GM10248 (cell line): ENCODE data around the gene ACTG1.

Source experiments
- CTCF ChIA-PET: fragments of 300-600 bp; sonication (Branson Sonifier 250); formaldehyde crosslinking; extraction: SDS; loops from one replicate; lab custom pipeline; 2021; ENCODE audit warnings: antibody characterized with exemption; lab: Yijun Ruan, JAX
- POLR2A ChIA-PET: fragments of 350-650 bp; sonication (Branson Sonifier 250); formaldehyde crosslinking; extraction: SDS; loops from one replicate; lab custom pipeline; 2020; ENCODE audit warnings: antibody characterized with exemption; lab: Yijun Ruan, JAX
- DNase-seq: peaks from one replicate; pipeline ENCODE4 v3.0.0; 2012; ENCODE audit errors: extremely low spot score
- TF ChIP-seq, protein P1 (sequence below): IDR thresholded peaks from 2 replicates; pipeline ENCODE4 v1.5.1; 2012; ENCODE audit warnings: mild to moderate bottlenecking, low read depth; ENCODE audit errors: extremely low read depth, missing control alignments, control extremely low read depth

ACTG1 gene

DNA sequence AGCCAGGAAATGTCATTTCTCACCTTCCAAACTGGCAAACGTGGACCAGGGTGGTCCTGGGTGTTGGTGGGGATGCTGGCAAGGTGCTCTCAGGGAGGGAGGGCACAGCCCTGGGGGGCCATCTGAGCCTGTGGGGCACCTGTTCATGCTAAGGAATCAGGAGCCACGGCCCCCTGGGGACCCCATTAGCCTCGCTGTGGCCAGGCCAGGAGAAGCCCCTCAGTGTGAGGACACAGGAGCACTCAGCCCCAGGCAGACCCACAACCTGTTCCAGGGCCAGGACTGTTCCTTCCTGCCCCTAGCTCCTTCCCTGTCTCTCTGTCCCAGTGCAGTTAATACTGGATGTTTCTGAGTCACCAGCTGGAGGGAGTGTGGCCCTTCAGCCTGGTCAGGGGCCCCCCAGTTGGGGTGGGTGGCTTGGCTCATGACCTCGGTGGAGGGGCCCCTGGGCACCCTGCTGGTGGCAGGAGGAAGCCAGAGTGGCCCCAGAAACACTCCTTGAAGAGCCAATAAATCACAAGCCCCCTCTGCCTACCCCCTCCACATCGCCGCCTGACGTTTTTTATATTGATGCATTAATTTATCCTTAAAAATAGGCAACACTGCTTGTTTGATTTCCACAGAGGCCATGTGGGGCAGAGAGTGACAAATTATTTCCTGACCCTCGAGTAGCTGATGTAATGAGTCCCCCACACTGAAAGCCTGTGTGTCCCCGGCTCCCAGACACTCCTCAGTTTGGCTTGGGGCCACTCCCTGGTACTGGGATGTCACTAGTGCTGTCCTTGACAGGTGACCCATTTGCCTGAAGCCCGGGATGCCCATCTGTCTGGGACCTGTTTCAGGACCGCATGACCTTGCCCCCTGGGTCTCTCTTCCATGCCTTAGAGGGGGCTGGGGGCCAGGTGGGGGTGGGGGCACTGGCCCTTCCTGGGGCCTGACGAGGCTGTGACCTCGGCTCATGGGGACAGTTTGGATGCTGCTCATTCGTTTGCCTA, 22.3 kb downstream of the ACTG1 start:
- POLR2A ChIA-PET, result interaction anchor here (1.0 to 1.4 kb wide), 2 partner anchors 19 to 22 kb away, joined by 3 to 7 read pairs; partner anchors contain the start of gene ACTG1
- TF ChIP-seq, protein P1, sequence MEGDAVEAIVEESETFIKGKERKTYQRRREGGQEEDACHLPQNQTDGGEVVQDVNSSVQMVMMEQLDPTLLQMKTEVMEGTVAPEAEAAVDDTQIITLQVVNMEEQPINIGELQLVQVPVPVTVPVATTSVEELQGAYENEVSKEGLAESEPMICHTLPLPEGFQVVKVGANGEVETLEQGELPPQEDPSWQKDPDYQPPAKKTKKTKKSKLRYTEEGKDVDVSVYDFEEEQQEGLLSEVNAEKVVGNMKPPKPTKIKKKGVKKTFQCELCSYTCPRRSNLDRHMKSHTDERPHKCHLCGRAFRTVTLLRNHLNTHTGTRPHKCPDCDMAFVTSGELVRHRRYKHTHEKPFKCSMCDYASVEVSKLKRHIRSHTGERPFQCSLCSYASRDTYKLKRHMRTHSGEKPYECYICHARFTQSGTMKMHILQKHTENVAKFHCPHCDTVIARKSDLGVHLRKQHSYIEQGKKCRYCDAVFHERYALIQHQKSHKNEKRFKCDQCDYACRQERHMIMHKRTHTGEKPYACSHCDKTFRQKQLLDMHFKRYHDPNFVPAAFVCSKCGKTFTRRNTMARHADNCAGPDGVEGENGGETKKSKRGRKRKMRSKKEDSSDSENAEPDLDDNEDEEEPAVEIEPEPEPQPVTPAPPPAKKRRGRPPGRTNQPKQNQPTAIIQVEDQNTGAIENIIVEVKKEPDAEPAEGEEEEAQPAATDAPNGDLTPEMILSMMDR, result no peak
- CTCF ChIA-PET, result interaction anchor here (0.9 kb wide), 1 partner anchor 237 kb away, joined by 3 read pairs; no protein-coding TSS in a partner anchor
- no peak for DNase-seq

DNA sequence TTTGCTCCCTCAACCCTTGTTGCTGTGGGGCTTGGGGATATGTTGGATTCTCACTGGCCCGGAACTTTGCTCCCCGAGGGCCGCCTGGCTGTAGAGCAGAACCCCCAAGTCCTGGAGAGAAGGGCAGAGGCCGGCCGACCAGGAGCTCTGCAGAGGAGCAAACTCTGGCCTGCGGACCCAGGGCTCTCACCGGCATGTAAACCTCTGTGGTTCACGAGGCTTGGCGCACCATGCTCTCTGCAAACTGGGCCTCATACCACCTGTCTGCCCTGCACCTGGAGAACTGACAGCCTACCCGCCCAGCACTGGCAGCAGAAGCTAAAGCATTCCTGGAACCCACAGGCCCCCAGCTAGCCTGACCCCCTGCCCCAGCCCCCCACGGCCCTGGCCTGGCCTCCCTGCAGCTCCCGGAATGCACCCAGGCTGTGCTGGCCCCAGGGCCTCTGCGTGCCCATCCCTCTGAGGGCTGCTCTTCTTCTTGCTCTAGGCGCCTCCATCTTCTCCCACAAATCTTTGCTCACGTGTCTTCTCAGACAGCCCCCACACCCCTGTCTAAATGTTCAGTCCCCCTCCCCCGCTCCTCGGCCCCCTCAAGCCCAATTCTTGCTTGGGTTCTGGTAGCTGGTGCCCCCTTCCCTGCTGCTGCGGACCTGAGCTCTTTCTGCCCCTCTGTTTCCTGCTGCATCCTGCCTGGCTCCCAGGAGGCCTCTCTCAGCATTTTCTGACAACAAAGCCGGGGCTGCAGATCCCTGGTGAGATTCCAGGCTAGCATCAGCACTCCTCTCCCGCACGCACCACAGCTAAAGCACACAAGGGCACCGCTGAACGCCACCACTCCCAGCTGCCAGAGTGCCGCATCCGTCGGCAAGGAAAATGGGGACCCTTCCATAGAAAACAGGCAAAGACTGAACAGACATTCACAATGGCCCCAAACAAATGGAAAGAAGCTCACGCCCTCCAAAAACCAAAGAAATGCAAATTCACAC, 23.3 kb downstream of the ACTG1 start:
- ChIA-PET POLR2A (interaction anchor here (1.0 to 1.4 kb wide), 2 partner anchors 20 to 23 kb away, joined by 3 to 7 read pairs; partner anchors contain the start of gene ACTG1), CTCF (interaction anchor here (0.8 kb wide), 1 partner anchor 49 kb away, joined by 3 read pairs; no protein-coding TSS in a partner anchor)
- TF ChIP-seq, protein P1, result no peak
- no peak for DNase-seq

DNA sequence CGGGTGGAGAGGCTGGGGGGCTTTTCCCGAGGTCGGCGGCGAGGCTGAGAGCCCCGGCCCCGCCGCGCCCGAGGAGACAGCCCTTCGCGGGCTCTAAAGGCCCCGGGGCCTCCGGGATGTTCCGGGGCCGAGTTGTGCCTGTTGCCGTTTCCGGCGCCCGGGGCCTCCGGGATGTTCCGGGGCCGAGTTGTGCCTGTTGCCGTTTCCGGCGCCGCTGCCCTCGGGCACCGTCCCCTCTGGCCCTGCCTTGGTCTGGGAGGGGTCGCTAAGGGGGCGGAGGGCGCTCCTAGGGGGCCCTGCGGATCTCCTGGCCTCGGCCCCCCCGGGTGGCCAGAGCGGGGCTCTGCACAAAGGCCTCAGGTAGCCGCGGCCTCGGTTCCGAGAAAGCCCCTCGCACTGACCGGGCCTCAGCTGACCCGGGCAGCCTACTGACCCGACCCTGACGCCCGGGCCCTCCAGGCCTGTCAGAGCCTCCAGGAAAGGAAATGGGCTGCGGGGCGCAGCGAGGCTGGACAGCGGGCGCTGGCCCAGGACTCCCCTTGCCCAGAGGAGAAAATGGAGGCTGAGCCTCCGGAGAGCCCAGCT, 24.2 kb downstream of the ACTG1 start:
- DNase-seq, result no peak
- POLR2A ChIA-PET, result no interaction called here
- CTCF ChIA-PET, result interaction anchor here (0.8 kb wide), 1 partner anchor 50 kb away, joined by 3 read pairs; no protein-coding TSS in a partner anchor
- TF ChIP-seq, protein P1, result no peak

DNA sequence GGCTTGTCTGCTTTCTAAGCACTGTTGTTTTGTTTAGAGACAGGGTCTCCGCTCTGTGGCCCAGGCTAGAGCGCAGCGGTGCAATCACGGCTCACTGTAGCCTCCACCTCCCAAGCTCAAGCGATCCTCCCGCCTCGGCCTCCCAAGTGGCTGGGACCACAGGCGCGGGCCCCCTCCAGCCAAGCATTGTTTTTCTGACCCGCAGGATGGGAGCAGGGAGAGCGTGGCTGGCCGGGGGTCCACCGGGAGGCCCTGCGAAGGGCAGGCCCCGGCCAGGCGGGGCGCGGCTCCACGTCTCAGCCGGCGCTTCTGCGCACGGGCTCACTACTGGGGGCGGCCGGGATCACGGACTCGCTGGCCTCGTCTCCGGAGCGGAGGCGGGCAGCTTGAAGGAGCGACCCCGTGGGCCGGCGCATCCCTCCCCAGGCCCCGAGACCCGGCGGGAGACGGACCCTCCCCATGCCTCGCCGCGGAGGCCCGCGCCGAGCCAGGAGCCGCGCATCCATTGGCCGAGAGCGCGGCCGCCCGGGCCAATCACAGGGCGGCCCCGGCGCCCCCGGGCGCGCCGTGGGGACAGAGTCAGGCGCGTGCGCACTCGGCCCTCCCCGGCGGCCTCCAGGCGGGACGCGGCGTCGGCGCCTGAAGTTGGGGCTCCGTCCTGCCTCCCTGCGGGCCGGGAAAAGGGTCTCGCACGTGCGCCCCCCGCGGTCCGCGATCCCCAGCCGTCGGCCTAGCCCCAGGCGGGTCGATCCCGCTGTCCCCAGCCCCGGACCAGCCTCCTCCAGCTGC, 24.9 kb downstream of the ACTG1 start:
- peak; percentile 96 for DNase-seq
- POLR2A ChIA-PET, result no interaction called here
- TF ChIP-seq, protein P1, result no peak
- CTCF ChIA-PET, result no interaction called here

DNA sequence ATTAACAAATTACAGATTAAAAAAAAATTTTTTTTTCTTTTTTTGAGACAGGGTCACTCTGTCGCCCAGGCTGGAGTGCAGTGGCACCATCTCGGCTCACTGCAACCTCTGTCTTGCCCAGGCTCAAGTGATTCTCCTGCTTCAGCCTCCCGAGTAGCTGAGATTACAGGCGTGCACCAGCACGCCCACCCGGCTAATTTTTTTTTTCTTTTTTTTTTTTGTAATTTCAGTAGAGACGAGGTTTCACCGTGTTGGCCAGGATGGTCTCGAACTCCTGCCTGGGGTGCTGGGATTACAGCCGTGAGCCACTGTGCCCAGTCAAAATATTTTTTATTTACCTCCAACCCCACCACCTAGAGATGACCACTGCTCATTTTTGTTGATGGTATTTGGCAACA, 25.5 kb downstream of the ACTG1 start:
- ChIA-PET POLR2A (no interaction called here), CTCF (no interaction called here)
- no peak for DNase-seq

More for the DNA sequence above, 25.5 kb downstream of the ACTG1 start:
- TF ChIP-seq, protein P1, result no peak
